NCI-H82 treated with DMSO at 0.1 percent for 48 hours (cell line): ENCODE data around the gene DYRK1A.
A peak's percentile ranks its signal among the peaks of the same experiment; 100 is the strongest.
"Not testable (repeated sequence)": the region's sequence is repeated elsewhere in the genome, so short reads cannot be mapped to it uniquely, and the experiment has no call there.

Experiments used
- DNase-seq: peaks from one replicate; lab custom pipeline; 2025; ENCODE audit not compliant: unreplicated experiment; lab: John Stamatoyannopoulos, UW

DYRK1A gene

GRCh38 chr21:37366482-37367316, at the start of gene DYRK1A:
Gene DYRK1A, plus strand, starts transcription at chr21:37366773. Its CDS starts 53,602 bp downstream, at chr21:37420375.
- peak; percentile 97 for DNase-seq

GRCh38 chr21:37319551-37319950, 47.0 kb upstream of the DYRK1A start:
- no peak for DNase-seq

DNA sequence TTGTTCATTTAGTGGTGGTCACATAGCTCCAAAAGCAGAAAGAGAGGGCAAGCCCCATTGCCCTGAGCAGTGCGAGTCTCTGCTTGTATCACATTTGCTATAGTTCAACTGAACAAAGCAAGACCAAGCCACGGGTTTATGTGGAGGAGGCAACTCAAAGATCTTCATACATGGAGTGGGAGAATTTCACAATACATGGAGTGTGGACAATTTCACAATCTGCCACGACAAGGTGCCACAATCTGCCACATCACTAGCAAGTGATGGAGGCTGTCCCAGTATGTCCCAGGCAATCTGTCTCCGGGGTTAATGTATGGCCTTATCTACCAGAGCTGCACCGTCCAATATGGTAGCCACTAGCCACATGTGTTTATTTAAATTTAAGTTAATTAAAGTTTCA, 44.5 kb upstream of the DYRK1A start:
- no peak for DNase-seq

DNA sequence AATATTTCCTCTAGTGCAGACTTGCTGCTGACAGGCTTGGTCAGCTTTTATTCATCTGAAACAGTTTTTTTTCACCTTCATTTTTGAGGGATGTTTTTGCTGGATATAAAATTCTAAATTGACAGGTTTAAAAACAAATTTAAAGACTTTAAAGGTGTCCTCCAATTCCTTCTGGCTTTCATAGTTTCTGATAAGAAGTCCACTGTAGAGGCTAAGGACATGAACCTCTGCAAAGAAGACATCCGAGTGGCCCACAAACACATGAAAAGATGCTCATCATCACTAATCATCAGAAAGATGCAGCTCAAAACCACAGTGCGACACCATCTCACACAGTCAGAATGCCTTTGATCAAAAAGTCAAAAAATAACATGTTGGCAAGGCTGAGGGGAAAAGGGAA, 42.0 kb upstream of the DYRK1A start:
- no peak for DNase-seq

- DNase-seq, result not testable (repeated sequence)
Measured at GRCh38 chr21:37328147-37328546, 38.4 kb upstream of the DYRK1A start.

DNA sequence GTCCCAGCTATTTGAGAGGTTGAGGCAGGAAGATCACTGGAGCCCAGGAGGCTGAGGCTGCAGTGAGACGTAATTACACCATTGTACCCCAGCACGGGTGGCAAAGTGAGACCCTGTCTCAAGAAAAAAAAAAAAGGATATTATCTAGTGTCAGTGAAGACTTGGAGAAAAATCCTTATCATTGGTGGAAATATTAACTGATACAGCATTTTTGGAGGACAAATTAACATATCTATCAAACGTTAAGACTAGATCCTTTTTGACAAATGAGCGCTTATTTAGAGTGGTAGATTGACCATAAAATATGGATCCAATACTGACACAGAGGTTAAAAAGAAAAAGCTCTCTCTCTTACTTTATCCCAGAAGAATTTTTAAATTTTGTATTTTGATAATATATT, 35.2 kb upstream of the DYRK1A start:
- no peak for DNase-seq

GRCh38 chr21:37335053-37335452, 31.5 kb upstream of the DYRK1A start:
- no peak for DNase-seq

DNA sequence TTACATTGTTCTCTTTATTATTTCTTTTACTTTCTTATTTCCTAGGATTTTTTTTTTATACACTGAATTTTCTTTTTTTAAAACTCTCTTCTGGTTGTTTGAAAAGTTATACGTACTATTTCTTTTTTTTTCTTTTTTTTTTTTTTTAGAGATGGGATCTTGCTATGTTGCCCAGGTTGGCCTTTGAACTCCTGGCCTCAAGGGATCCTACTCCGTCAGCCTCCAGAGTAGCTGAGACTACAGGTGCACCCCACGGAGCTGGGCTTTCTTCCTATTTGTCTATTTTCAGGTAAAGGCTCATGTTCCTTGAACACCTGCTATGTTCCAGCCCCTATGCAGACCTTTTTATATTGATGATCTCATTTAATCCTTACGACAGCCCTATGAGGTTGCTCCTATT, 29.4 kb upstream of the DYRK1A start:
- no peak for DNase-seq

GRCh38 chr21:37337831-37338230, 28.7 kb upstream of the DYRK1A start:
- no peak for DNase-seq

GRCh38 chr21:37338671-37339551, 27.7 kb upstream of the DYRK1A start:
- no peak for DNase-seq

DNA sequence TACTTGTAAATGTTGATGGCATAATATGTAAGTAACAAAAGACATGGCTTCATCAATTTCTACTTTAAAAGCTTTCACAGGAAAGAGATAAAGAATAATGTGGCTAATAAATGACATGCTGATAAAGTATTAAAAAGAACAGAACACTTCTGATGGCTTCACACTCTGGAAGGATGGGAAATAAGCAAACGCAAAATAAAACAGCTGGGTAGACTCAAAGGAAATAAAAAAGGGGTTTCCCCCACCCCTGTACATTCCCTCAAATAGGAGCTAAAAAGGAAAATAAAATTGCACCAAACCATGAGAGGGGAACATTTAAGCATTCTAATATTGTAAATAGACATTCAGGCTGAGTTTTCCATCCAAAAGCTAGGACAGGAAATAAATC, 27.0 kb upstream of the DYRK1A start:
- DNase-seq, result no peak

- DNase-seq, result no peak
Measured at GRCh38 chr21:37341254-37341960, 25.2 kb upstream of the DYRK1A start.

DNA sequence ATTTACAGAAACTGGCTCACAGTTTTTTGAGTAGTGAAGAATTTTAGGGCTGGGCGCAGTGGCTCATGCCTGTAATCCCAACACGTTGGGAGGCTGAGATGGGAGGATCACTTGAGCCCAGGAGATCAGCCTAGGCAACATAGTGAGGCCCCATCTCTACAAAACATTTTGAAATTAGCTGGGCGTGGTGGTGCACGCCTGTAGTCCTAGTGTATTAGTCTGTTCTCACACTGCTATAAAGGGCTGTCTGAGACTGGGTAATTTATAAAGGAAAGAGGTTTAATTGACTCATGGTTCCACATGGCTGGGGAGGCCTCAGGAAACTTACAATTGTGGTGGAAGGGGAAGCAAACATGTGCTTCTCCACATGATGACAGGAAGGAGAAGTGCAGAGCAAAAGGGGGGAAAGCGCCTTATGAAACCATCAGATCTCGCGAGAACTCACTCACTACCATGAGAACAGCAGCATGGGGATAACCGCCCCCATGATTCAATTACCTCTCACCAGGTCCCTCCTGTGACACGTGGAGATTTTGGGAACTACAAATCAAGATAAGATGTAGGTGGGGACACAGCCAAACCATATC, 24.4 kb upstream of the DYRK1A start:
- no peak for DNase-seq

DNA sequence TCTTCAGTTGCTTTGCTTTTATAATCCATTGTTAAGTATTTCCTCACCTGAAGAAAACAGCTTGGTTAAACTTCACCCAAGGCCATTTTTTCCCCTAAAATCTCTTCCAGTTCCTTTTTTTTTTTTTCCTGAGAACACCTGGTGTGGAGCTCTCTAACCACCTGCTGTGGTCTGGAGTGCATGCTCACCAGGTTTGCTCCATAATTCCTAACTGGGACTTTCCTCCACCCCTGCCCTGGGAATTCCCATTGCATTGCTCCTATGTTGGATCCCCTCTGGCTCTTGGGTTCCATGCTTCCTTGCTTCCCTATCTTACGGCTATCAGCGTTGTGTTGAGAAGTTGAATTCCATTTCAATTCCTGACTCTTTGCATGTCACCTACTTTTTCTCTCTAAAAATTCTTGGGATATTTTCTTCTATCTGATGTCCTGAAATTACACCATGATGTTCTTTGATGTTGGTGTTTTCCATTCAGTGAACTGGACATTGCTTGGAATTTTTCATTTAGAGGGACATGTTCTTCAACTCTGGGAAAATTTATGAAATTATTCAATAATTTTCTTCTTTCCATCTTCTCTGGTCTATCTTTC, 19.6 kb upstream of the DYRK1A start:
- no peak for DNase-seq

- no peak for DNase-seq
Measured at GRCh38 chr21:37348664-37349063, 17.9 kb upstream of the DYRK1A start.

DNA sequence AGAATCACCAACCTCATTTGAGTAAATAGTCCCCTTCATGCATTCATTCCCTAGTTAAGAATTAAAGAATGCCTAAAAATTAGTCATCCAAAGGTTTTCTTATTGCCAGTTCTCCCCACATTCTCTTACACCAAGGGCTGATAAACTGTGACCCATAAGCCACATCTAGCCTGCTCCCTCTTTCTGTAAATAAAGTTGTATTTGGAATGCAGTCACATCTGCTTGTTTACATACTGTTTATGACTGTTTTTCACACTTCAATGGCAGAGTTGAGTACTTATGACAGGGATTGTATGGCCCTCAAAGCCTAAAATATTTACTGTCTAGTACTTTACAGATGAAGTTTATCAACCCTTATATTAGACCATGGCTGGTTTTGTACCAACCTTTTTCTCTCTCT, 16.1 kb upstream of the DYRK1A start:
- no peak for DNase-seq

GRCh38 chr21:37356706-37357105, 9.9 kb upstream of the DYRK1A start:
- DNase-seq, result no peak

- DNase-seq, result no peak
Measured at GRCh38 chr21:37357691-37358090, 8.9 kb upstream of the DYRK1A start.

GRCh38 chr21:37358397-37358796, 8.2 kb upstream of the DYRK1A start:
- DNase-seq, result no peak

- DNase-seq, result no peak
Measured at GRCh38 chr21:37363936-37364335, 2.6 kb upstream of the DYRK1A start.

DNA sequence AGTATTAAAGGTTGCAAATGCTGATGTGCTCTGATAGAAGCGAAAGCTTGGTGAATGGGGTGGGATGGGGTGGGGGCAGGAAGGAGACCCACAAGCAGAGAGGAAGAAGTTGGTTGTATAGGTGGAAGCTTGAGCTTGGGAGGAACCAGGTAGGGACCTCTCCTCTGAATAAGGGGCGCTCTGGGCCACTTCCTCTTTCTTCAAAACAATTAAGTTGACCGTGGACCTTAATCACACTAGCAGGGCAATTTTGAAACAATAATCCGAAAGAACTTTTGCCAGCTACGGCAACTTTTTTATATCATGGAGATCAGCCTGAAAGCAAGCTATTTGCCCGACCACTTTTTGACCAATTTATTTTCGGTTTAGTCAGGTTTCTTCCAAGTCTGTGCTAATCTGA, 1.9 kb upstream of the DYRK1A start:
- DNase-seq, result no peak
